HG03060 (cell line): ENCODE measurements around the gene CPAMD8.
"Not testable (repeated sequence)": the region's sequence is repeated elsewhere in the genome, so short reads cannot be mapped to it uniquely, and the experiment has no call there.

Source experiments
- ATAC-seq: cut with Tn5 transposase; IDR thresholded peaks from one replicate; pipeline ENCODE4 v1.9.1; 2021; ENCODE audit warnings: low read depth, moderate number of reproducible peaks; ENCODE audit not compliant: unreplicated experiment

CPAMD8 gene

DNA sequence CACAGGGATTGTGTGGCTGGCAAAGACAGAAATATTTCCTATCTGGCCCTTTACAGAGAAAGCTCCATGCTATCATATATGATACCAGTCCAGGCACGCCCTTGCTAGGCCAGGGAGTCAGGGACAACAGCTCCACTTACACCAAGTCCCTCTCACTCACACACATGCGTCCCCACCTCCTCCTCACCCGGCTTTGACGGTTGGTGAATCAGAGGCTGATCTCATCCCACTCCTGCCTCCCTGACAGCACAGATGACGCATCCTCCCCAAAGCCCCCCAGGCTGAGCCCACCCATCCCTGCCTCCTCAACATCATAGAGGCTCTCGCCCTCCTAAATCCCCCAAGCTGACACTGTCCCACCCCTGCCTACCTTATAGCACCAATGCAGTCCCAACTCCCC, 75.1 kb downstream of the CPAMD8 start:
- no peak for ATAC-seq

DNA sequence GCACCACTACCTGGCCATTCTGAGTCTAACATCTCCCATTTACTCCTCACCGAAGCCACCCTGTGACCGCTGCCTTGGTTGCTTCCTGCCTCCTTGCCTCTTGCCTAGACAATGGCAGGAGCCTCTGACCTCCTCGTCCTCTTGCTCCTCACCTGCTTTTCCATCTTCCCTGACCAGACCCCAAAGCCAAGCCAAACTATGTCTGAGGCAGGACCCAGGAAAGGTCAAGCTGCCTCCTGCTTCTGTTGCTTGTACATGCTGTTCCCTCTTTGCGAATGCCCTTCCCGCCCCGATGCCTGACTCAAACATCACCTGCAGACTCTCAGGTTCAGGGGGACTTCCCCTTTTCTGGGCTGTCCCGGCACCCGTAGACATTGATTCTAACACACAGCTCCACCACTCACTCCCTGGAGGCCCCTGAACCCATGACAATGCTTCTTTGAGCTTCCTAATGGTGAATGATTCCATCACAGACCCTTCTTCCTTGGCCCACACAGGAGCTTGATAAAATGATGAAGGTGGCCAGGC, 77.0 kb downstream of the CPAMD8 start:
- ATAC-seq, result no peak

DNA sequence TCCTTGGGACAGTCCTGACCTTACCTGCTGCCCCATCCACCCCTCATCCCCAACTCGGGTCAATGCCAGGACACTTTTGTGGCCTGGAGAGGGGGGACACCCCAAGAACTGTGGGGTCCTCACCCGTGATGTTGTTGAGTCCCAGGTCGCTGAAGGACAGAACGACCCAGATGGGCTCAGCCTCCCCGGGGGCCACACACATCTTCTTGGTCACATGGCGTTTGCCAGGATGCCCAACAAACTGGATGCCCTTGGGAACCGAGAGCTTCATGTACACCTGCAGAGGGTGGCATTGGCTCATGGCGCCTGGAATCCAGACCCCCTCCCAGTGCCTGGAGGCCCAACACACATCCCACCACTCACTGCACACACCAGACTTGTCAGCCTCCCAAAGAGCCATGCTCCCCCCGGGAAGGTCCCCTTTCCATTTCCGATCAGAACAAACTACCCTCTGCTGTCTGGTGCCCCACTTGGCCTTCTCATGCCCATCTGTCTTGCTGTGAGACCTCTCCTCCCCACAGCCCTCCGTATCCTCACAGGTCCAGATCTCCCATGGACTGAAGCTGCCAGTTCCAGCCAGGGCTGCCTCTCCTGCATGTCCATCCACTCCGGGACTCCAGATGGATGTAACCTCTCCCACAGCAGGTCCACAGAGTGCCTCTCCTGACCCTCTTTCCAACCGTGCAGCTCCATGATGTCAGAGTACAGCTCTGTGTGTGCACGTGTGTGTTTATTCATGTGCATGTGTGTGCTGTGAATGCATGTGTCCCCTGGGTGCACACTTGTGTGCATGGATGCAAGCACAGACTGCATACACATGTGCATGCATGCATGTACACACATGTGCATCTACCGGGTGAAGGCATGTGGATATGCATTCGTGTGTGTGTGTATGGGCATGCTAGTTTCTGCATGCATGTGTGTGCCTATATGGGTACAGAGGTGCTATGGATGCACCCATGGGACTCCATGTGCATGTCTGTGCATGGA, 79.4 kb downstream of the CPAMD8 start:
- no peak for ATAC-seq

DNA sequence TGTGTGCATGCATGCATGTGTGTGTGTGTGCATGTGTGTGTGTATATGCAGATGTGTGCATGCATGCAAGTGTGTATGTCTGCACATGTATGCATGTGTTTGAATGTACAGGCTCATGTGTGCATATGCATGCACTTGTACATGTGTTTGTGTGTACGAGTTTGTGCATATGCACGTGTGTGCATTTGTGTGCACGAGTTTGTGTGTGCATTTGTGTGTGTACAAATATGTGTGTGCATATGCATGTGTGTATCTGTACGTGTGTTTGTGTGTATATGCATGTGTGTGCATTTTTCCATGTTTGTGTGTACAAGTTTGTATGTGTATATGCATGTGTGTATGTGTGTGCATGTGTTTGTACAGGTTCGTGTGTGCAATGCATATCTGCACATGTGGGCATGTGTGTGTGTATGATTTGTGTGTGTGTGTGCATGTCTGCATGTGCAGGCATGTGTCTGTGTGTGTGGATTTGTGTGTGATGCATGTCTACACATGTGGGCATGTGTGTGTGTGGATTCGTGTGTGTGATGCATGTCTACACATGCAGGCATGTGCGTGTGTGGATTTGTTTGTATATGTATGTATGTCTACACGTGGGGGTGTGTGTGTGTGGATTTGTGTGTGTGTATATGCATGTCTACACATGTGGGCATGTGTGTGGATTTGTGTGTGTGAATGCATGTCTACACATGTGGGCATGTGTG, 80.7 kb downstream of the CPAMD8 start:
- ATAC-seq, result no peak

DNA sequence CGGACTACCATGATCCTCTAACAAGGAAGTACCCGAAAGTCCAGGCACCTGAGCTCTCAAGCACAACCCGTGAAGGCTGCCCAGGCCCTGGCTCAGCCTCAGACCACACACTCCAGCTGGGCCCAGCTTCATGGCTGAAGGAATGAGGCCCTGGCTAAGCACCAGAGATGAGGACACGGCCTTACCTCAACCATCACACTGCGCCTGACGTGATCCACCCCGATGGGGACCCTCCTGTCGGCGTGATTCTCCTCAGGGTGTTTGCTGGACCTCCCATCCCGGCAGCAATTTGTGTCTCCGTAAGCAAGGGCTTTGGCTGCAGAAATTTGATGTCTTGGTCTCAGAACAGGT, 81.3 kb downstream of the CPAMD8 start:
- ATAC-seq, result no peak

DNA sequence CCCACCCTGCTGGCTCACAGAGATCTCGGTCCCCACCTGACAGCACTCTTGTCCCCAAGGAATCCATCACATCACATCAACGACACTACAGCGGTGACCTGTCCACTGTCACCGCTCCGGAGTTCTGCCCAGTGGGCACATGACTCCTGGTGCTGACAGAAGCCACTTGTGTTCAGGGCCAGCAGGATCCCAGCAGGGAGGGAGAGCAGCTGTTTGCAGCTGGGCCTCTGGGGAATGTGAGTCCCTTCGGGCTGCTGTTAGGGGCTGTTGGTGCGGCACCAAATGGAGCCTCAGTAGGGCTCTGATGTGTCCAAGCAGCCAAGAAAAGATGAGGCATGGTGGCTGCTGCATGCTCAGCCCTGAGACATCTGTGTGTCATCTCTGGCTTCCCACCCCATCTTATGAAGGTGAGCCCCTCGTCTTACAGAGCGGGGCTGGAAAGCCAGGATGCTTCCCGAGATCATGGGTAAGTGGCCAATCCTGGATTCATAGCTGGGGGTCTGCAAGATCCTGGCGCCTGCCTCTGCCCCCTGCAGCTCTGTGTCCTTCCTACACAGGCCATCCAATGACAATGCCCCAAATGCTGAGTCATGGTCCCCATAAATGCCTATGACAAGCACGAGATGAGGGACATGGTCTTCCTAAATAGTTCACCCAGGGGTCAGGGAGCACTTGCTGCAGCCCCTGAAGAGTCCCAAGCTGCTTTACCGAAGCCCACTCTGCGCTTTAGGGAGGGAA, 81.8 kb downstream of the CPAMD8 start:
- ATAC-seq, result no peak

DNA sequence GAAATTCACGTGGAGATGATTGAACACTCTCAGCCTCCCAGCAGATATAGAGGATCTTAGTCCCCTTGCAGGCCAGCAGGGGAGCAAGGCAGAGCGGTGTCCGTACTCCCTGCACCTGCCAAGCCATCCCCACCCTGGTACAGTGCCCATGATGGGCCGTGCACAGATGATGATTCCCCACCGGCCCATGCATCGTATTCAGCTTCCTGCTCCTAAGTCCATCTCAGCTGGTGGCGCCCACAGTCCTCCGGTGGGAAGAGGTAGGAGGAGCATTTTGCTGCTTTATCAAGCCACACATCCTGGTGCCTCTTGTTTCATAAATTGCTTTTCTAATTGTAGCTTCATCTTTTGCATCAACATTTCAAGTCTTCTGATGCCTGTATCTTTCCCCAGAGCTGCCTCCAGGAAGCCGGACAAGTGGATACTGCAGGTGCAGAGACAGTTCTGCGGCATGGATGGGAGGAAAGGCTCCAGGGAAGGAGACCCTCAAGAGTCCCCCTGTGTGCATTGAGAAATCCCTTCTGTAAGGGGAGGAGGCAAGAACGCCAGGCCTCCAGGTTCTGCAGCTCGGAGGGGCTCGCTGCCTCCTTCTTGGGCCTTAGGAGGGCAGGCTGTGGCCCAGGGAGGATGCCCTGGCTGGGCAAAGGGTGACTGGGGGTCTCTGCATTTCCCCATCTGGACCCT, 82.5 kb downstream of the CPAMD8 start:
- no peak for ATAC-seq

DNA sequence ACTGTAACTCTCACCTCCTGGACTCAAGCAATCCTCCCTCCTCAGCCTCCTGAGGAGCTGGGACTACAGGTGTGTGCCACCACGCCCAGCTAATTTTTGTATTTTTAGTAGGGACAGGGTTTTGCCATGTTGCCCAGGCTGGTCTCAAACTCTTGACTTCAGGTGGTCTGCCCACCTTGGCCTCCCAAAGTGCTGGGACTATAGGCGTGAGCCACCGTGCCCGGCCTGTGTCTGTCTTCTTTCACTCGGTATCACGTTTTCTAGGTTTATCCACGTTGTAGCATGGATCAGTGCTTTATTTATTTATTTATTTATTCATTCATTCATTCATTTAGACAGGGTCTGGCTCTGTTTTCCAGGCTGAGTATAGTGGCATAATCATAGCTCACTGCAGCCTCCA, 83.5 kb downstream of the CPAMD8 start:
- not testable (repeated sequence) for ATAC-seq

DNA sequence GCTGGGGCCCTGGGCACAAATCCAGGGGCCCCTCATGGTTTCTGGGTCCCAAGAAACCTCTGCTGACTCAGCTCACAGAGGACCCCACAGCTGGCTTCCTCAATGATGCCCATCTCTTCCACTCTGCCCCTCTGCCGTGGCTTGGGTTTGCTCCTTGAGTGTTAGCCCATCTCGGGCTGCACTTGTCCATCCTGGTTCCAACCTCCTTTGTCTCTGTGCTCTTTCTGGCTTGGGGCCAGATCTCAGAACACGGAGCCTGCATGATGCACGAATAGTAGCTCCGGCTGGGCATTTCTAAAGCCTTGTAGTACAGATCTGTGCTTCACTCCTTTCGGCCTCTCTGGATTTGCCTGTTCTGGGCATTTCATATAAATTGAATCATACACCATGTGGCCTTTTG, 84.0 kb downstream of the CPAMD8 start:
- ATAC-seq, result no peak

DNA sequence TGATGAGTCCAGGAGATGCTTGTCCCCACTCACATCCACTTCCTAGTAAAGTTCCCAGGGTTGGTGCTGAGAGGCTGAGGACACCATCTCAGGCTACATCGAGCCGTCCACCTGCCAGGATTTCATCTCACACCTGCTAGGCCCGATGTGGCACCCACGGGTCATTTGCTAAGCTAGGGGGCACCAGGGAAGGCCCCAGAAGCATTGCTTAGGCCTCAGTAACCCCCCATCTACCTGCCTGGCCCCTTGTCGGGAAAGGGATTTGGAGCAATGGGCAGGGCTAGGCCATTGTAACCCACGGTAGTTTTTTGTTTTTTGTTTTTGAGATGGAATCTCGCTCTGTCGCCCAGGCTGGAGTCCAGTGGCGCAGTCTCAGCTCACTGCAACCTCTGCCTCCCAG, 86.0 kb downstream of the CPAMD8 start:
- no peak for ATAC-seq

DNA sequence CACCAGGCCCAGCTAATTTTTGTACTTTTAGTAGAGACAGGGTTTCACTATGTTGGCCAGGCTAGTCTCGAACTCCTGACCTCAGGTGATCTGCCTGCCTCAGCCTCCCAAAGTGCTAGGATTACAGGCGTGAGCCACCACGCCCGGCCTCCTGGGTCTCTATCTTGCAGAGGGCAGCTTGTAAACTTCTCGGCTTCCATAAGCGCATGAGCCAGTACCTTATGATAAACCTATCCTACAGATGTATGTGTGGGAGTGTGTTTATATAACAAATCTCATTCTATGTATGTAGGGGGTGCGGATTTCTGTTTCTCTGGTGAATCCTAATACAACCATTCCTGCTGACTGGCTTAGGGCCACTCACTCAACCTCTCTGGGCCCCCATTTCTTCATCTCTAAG, 86.5 kb downstream of the CPAMD8 start:
- ATAC-seq, result not testable (repeated sequence)

DNA sequence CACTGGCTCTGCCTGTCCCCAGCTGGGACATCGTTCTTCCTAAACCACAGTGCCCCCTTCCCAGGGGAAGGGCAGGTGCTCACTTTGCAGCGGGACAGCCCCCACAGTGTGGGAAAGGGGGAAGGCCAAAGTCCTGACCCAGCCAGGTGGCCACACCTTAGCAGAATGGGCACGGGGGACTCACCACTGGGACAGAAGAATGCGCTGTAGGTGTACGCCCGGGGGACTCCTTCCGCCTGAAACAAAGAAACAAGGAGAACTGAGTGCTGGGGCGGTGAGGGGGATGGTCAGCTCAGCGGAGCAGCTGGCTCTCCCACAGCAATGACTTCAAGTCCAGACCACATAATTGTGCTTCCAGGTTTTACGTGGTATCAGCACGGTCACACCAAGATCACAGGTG, 88.4 kb downstream of the CPAMD8 start:
- ATAC-seq, result no peak

DNA sequence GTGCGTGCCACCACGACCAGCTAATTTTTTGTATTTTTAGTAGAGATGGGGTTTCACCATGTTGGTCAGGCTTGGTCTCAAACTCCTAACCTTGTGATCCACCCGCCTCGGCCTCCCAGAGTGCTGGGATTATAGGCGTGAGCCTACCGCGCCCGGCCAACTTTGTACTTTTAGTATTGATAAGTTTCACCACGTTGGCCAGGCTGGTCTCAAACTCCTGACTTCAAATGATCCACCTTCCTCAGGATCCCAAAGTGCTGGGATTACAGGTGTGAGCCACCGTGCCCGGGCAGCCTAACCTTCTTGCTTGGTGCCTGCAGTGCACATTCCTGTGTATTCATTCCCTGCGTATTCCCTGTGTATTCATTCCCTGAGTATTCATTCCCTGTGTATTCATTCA, 88.8 kb downstream of the CPAMD8 start:
- ATAC-seq, result not testable (repeated sequence)

DNA sequence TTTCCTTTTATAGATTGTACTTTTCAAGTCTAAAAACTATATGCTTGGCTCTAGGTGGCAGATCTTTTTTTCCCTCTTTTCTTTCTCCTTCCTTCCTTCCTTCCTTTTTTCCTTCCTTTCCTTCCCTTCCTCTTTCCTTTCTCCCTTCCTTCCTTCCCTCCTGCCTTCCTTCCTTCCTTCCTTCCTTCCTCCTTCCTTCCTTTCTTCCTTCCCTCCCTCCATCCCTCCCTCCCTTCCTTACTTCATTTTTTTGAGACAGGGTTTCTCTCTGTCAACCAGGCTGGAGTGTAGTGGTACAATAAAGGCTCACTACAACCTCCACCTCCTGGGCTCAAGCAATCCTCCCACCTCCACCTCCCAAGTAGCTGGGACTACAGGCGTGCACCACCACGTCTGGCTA, 89.7 kb downstream of the CPAMD8 start:
- no peak for ATAC-seq

DNA sequence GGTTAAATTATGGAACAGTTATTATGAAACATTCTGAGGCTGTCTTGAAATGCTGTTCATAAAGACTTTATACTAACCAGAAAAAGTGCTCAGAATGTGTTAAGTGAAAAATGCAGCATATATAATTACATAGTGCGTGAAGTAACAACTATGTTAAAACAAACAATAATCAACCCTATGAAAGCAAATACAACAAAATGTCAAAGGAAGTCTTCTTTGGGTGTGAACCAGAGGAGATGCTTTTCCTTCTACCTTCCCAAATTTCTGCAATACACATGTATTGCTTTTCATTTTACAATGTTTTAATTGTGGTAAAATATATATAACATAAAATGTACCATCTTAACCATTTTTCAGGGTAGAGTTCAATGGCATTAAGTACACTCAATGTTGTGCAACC, 92.1 kb downstream of the CPAMD8 start:
- no peak for ATAC-seq

DNA sequence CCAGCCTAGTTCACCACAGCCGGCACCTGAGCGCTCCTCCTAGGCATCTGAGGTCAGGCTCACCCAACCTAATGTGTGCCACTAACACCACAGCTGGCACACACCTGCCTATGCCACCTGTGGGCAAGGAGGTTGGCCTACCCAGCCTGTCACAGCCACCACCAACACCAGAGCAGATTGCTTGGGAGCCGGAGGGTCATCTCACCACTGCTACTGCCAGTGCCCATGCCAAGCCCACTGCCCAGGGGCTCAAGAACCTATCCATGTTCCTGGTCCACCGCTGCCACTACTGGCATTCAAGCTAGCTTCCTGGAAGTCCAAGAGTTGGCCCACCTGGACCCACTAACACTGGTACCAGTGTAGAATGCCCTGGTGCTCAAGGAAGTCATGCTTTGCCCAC, 95.3 kb downstream of the CPAMD8 start:
- no peak for ATAC-seq

DNA sequence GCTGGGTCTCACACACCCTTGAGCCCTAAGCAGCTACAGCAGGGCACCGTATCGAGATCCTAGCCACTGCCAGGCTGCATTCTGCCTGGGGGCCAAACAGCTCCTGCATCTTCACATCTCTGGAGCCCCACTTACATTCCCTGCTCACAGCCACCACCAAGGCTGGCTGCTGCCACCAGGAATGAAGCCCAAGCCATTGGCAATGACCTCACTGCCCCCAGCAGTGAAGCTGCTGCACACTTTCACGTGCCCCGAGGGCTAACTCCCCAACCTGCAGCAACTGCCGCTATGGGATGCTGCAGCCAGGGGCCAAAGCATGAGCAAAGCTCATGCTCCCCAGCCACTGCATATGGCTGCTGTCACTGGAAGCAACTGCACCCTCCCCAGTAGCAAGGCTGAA, 95.9 kb downstream of the CPAMD8 start:
- no peak for ATAC-seq

DNA sequence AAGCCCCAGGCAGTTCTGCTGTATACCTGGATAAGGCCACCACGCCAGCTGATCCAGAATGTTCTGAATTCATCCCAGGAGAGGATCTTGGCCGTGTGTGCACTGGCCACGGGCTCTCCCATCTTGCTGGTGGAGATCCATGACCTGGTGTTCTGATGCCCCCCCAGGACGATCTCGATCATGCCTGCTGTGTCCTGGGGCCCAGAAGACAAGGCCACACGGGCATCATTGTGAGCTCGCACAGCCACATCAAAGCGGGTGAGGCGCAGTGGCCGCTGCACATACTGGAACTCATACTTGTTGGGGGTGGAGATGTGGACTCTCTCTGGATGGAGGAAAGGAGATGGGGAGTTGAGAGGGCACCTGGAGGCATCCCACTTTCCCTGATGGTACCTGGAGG, 97.7 kb downstream of the CPAMD8 start:
- no peak for ATAC-seq

DNA sequence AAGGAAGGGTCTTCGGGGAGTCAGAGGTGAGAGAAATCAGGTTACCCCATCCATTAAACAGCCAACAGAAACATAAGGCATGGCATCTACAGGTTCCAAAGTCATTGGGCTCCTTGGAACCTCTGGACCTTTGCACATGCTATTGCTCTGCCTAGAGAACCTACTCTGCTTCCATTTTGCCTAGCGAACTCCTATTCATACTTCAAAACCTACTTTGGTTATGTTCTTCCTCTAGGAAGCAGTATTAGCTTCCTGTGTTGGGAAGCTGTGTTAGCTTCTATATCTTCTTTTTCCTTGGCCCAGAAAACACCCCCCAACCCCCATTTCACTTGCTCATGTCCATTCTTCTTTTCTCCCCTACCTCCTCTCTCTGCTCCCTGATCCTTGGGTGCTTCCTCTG, 98.3 kb downstream of the CPAMD8 start:
- ATAC-seq, result no peak

DNA sequence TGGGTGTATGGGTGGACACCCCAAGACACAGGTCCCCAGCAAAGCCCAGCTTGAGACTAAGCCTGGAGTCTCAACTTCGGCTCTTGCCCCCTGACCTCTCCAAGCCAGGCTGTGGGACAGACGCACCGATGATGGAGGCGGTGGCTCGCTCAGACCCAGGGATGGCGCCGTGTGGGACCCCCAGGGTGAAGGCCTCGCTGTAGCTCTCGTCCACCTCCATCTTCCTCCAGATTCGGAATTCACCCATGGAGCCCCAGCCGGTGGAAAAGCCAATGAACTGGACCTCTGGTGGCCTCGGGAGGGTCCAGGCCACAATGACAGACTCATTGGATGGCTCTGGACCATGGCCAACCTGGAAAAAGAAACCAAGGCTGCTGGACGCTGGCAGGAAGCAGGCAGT, 98.7 kb downstream of the CPAMD8 start:
- ATAC-seq, result no peak
